GM21786 (cell line): ENCODE measurements around the gene NUP210.
"Not testable (repeated sequence)": the region's sequence is repeated elsewhere in the genome, so short reads cannot be mapped to it uniquely, and the experiment has no call there.

Experiments used
- ATAC-seq: cut with Tn5 transposase; IDR thresholded peaks from one replicate; pipeline ENCODE4 v1.9.1; 2021; ENCODE audit not compliant: unreplicated experiment

NUP210 gene

DNA sequence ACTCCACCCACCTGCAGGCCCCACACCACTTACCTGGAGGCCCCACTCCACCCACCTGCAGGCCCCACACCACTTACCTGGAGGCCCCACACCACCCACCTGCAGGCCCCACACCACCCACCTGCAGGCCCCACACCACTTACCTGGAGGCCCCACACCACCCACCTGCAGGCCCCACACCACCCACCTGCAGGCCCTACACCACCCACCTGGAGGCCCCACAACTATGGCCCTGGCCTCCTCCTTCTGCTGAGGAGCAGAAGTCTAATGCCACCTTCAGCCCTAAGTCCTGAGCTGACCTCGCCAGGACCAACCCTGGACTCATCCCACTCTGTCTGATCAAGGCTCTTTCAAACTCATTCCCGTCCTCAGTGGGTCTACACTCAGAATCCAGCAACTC is 42.4 kb downstream of the NUP210 start:
- not testable (repeated sequence) for ATAC-seq

DNA sequence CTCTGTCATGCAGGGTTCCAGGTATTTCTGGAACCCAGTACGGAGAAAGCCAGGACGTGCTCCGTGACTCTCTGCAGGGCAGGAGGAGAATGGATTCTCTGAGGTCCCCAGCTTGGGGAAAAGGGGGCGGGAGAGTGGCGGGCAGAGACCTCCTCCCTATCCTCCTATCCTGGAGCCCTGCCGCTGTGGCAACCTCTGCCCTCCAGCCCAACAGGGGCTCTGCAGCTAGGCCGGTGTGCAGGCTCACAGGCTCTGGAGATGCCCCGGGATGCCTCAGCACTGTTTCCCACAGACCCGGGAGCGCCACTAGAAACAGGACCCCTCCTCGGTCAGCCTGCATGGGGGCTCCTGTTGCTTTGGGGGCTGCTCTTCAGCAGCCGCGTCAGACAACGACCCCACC is 43.1 kb downstream of the NUP210 start:
- ATAC-seq, result no peak

DNA sequence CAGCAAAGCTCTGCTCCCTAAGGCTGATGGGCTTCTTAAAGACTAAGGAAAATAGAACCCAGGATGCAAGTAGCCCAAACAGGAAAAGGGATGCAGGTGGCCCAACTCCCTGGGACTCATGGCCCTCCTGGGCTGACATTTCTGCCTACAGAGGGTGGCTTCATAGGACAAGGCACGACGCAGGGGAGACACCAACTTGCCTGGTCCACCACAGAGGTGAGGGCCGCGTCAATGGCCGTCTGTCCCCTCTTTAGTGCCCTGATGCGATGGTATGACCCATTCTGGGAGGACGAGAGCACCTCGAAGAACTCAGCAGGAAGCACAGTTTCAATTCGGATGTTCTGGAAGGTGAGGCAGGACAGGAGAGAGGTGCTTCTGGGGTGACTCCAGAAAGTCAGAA is 44.0 kb downstream of the NUP210 start:
- no peak for ATAC-seq

DNA sequence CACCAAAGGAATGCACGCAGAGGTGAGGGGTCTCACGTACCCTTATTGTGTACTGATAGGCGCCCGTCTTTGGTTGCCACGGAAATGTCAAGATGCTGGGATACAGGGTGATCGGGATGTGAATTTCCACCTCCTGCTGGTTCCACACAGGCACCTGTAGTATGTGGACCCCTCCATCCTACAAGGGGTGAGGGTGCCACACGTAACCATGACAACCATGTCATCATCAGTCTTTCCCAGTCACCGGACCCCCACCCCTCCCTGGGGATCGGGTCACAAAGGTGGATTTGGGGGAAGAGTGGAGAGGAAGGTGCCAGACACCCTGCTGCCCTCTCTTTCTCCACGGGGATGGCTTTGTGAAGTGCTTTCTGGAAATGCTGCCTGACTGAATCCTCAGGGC is 44.7 kb downstream of the NUP210 start:
- no peak for ATAC-seq

DNA sequence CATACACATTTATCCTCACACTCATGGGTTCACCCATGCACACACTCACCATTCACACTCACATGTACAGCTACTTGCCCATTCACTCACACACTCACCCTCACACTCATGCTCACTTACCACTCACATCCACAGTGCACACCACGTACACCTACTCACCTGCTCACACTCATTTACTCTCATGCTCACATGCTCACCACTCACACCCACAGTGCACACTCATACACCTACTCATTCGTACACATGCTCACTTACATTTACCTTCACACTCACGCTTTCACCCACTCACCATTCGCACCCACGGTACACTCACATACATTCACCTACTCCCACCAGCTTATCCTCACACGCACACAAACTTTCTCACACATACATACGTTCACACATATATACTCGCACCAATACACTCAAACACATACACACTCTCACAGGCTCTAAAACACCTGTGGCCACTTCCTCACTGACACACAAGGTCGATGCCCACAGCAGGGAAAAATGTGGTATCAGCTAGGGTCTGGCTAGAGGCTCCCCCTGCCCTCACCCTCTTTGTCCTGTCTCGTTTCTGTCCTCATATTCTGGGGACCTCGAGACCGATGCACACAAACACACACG is 46.0 kb downstream of the NUP210 start:
- ATAC-seq, result no peak

DNA sequence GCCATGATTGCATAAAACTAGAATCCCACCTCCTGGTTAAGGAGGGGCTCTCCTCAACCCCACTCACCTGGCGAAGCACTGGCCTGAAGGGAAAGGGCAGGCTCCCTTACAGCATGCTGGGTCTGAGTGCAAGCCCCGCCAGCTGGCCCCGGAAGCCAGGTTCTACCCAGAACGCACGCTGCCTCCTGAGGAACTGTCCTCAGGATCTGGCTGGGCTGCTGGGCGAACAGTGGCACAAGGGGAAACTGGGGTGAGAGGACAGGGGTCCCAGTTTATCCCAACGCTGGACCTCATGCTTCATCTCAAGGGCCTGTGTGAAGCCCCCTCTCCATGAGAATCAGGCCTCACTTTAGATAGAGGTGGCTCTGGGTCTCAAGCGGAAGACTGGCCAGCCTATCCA is 47.5 kb downstream of the NUP210 start:
- no peak for ATAC-seq

DNA sequence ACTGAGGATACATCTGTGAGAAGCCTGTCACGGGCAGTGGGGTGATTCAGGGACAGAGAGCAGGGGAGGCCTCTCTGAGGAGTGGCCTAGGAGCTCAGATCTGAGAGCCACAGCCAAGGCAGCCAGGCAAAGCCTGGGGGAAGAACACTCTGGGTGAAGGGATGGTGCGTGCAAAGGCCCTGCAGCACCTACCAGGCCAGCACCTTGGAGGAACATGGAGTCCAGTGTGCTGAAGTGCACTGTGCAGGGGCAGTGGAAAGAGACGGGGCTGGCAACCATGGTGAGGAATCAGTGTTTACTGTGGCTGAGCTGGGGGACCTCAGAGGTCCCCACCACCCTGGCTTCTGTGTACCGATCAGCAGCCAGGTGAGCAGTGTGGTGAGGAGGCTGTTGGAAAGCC is 48.0 kb downstream of the NUP210 start:
- ATAC-seq, result no peak

DNA sequence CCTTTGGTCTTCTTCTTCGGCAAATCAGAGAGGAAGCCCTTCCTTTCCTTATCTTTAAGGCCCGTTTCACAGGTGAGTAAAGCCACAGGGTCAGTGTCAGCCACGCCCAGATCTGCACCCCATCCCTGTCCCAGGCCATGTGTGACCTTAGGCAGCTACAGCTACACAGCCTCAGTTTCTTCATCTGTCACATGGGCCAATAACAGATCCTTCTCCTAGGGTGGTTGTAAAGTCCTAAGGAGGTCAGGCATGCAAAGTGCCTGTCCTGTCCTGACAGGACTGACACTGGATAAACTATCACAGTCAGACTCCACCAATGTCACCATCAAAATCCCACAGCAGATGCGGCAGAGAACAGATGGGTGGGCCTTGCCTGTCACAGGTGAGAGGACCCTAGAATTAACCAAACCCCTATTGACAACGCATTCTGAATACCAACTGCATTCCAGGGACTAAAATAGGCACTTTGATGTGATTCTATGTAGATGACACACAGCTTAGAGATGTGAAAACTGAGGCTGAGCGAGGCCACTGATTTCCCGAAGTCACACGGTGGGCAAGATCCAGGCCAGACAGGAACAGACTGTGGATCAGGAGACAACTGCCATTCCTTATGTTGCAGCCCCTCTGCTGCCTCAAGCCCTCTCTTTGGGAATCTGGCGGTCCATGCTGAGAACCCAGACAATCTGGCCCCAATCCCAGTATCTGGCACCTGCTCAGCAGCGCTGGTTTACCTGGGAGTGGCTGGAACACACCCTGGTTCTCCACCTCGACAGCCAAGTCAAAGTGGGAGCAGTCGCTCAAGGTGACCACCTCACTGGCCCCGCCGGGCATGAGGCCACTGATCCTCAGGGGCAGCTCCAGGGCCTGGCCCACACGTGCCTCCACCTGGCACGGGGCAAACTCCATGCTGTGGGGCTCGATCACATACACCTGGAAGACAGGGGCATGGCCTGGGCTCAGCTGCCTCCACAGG is 48.7 kb downstream of the NUP210 start:
- ATAC-seq, result no peak

DNA sequence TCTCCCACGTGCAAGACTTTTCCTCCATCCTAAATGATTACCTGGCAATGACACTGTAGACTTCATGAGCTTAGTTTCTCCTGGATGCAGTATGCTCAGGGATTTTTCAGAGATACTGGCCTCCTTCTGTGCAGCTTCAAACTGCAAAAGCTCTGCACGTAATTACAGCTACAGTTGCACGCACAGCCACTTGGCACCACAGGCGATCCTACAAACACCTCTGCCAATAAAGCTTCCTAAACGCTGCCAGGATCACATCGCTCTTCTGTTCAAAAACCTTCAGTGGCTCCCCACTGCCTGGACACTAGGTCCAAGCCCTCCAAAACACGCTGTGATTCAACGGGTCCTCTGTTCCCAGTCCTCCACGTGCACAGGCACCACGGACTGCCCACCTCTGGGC is 49.5 kb downstream of the NUP210 start:
- no peak for ATAC-seq

DNA sequence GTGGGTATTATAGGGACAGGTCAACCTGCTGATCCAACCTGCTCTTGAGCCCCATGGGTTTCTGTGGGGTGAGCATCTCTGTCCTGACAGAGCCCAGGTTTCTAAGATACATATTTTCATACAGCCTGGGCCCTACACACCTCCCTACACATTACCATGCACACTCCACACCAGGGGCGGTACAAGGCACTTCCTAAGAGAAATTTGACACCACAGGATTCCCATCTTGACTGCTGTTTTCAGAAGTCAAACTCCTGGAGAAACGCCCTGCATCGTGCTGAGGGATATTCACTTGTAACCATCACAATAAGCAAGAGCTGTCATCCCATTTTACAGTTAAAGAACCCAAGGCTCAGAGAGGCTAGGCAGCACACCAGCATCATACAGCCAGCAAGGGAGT is 50.1 kb downstream of the NUP210 start:
- no peak for ATAC-seq

DNA sequence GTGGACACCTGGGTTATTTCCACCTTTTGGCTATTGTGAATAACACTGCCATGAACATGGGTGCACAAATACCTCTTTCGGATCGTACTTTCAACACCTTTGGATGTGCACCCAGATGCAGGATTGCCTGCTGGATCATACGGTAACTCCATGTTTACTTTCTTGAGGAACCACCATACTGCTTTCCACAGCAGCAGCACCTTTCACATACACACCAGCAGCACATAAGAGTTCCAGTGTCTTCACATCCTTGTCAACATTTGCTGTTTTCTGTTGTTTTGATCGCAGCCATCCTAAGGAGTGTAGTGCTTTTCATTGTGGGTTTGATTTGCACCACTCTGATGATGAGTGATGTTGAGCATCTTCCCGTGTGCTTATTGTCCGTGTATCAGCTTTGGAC is 51.3 kb downstream of the NUP210 start:
- no peak for ATAC-seq

DNA sequence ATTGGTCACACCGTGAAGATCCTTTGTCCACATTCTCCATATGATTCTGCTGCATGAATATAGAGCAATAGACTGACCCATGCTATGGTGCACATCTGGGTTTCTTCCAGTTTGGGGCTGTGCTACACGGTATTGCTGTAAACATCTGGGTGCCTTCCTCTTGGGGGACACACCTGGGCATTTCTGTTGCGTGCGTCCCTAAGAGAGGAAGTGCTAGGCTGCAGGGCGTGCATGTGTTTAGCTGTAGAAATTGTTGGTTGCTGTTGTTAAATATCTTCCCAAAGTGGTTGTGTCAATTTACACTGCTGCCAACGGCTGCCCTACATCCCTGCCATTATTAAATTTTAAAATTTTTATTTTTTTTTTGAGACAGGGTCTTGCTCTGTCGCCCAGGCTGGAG is 52.4 kb downstream of the NUP210 start:
- no peak for ATAC-seq

DNA sequence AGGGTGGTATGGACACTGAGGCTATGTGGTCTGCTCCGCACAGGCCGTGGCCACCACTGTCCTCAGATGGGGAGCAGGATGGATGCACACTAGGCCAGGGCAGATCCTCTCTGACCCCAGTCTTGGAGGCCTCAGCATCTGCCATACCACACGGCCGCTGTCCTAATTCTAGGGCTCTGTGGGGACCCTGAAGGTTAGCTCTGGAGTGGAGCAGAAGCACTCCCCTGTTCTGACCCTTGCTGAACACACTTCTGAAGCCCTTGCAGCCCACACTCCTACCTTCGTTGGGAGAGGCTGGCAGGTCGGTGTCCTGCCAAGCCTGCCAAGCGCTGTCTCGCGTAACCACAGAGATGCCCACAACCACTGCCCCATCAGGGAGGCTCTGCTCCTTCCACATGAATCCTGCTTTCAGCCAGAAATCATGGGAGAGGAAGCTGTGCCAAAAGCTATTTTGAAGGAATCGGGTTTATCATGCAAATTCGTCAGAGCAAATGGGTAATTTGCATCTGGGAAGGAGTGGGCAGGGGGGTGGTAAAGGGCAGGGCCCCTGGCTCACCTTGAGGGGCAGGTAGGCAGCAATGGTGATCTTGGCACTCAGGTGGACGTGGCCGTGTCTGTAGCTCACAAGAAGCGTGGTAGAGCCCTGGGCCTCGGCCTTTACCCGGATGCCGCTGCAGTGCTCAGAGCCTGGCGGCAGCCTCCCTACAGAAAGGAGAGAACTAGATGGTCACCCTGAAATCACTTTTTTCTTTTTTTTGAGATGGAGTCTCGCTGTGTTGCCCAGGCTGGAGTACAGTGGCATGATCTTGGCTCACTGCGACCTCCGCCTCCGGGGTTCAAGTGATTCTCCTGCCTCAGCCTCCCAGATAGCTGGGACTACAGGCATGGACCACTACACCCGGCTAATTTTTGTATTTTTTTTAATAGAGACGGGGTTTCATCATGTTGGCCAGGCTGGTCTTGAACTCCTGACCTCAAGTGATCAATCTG is 54.4 kb downstream of the NUP210 start:
- ATAC-seq, result no peak

DNA sequence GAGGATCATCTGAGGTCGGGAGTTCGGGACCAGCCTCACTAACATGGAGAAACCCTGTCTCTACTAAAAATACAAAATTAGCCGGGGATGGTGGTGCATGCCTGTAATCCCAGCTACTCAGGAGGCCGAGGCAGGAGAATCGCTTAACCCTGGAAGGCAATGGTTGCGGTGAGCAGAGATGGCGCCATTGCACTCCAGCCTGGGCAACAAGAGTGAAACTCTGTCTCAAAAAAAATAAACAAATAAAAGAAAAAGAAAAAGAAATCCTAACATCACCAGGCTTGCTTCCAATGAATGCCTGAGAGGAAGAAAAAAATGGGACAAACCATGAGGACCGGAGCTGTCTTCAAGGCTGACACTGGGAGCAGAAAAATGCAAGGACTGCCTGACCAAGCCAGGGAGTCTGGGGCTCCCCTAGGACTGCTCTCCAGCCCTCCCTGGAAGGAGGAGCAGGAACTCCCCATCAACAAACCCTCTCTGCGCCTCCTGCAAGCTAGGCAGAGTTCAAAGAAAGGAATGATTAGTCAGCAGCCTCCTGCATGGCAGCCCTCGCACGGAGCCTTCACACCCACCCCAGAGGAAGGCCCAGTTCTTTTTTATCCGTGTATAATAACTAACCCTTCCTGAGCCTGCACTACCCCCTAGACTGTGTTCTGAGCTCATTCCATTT is 55.4 kb downstream of the NUP210 start:
- ATAC-seq, result no peak

DNA sequence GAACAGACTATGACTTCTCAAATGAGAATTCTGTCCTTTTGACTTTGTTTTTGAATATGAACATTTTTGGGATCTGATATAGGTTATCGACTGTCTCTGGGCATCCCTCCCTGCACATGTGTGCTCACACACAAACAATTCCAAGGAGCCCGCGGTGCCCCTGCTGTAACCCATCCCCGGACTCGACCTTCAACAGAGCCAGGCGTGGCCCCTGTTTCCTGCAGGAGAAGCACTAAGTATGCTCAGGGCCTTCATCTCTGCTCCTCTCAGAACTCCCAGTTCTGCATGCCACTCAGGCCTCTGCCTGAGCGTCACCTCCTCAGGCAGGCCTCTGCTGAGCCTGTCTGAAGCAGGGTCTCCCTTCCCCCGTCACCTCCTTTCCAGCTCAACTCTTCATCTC is 57.6 kb downstream of the NUP210 start:
- no peak for ATAC-seq

DNA sequence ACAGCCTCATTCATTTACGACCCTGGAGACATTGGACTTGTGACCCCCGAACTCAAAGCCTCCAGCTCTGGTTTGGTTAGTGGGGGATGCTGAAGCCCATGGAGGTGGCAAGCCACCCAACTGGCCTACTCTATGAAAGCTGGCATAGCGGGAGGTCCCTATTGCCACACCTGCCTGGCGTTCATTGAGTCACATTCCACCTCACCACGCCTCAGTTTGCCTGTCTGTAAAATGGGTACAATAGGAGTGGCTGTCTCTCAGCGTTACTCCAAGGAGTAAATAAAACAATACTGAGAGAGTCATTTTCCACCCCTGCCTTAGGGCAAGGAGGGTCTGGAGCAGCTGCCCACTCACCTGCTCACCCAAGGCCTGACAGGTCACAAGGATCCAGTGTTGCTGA is 60.2 kb downstream of the NUP210 start:
- ATAC-seq, result no peak

DNA sequence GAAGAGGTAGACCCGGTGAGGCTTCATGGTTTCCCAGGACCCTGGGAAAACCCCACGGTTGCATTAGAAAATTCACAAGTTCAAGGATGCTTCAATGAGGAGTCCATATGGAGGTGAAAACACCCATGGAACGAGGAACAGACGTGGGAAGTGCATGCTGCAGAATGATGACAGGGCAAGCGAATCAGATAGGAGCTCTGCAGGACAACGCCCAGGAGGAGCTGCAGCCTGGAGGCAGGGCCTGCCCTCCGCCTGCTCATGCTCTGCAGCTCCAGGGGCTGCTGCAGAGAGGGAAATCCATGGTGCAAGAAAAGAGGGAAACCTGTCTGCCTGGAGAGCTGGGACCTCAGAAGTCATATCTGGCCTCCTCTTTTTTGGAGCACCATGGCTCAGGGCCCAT is 61.5 kb downstream of the NUP210 start:
- ATAC-seq, result no peak

DNA sequence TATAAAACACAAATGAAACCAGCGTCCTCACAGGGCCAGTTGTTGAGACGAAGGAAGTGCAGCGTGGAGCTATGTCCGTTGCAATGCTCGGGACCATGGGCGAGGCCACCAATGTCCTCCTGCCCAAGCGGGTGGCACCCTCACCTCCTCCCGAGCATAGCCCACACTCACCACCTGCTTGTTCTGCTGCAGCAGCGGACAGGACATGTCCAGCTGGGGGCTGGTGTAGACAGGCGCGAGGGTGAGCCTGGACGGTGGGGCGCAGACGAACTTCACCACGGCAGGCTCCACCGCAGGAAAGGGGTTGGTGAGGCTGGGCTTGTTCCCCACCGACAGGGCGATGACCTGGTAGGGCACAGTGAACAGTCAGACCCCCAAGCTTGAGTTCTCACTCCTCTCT is 62.1 kb downstream of the NUP210 start:
- ATAC-seq, result no peak

DNA sequence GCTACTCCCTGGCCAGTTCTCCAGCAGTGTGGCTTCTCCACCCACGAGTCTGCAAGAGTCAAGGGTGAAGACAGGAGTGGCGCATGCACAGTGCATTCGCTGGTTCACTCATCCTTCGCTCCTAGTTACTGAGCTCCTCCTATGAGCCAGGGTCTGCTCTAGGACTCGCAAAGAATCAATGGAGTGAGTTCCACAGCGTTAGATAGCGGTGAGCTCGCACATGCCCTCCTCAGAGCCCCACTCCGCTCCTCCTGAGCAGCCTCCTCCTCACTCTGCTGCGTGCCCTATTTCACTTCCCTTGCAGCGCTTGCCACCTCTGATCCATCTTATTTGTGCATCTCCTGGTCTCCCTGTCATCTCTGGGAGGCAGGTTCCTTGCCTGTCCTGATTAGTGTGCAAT is 63.0 kb downstream of the NUP210 start:
- ATAC-seq, result no peak

DNA sequence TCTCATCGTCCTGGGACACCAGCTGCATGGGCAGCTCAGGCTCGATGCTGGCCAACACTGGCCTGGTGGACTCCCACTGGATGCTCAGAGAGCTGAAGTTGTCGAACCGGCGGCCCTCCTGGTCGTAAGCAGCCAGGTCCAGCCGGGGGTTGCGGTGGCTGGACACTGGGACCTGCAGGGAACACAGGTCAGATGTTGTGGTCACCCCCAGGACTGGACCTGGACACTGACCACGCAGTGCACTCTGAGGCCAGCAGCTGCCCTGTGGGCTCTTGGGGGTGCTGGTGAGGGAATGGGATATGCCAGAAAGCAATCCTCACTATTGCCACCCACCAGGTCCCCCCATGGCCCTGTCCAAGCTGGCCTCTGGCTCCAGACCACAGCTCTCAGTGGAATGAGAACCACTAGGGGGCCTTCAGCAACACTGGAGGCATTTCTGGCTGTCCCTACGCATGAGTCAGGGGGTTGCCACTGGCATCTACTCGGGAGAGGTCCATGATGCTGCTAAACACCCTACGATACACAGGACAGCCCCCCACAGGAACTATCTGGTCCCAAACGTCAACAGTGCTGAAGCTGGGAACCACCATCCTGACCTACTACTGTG is 66.1 kb downstream of the NUP210 start:
- ATAC-seq, result no peak
